Measurements from ENCODE around the gene PHLPP1. TPM values are rescaled to one million over a fixed set of nuclear protein-coding genes. Genes with fewer than 3 reads are reported as not detected.

PHLPP1 gene
- total RNA-seq, 4 donors from 2014 or later: 17.7 to 29.5 (median 25.5) TPM

GRCh38 chr18:62786689-62787088 is 71.3 kb downstream of the PHLPP1 start:
- intact Hi-C loops (cut with DNase I; ENCODE audit: low total_unique reads): loop anchor here (5.0 kb wide), 1 partner anchor 286 kb away; no protein-coding TSS in a partner anchor
- no peak for DNase-seq

GRCh38 chr18:62788111-62788510 is 72.8 kb downstream of the PHLPP1 start:
- H3K4me1 ChIP-seq: peaks cover 21 to 71% (median 33%) of the 10 kb centered on the region in 4 donors
- intact Hi-C loops (cut with DNase I; ENCODE audit: low total_unique reads): loop anchor here (5.0 kb wide), 1 partner anchor 284 kb away; no protein-coding TSS in a partner anchor
- H3K27me3 ChIP-seq: no peaks in the 10 kb centered on the region
- peak overlapping the region in 3 of 4 donors; percentile 48 to 64 (median 49) for H3K27ac ChIP-seq
- 37 to 58% methylated on average over 2 to 3 of the region's 3 CpGs for WGBS, 2 donors (ENCODE audit: low coverage in 1 of 2)
- H3K36me3 ChIP-seq: no peaks in the 10 kb centered on the region
- H3K4me3 ChIP-seq: no peak overlapping the region
- DNase-seq: no peak
- no peaks in the 10 kb centered on the region for H3K9me3 ChIP-seq
- no peak for TF ChIP-seq EP300 (IDR thresholded peaks at IDR 0.05; ENCODE audit: low read depth)
- TF ChIP-seq POLR2A (IDR thresholded peaks at IDR 0.05): no peak
- no peak for TF ChIP-seq CTCF (IDR thresholded peaks at IDR 0.05)
- no peak for TF ChIP-seq POLR2AphosphoS5 (IDR thresholded peaks at IDR 0.05)
- in situ Hi-C loops (cut with MboI; ENCODE audit: low pct_ligation_motif_present in 1 of 4, low pct_unique_long_range_greater_than_20kb in 1 of 4, low sequenced_read_pairs in 3 of 4): no loop called here

More at GRCh38 chr18:62786689-62787088, 71.3 kb downstream of the PHLPP1 start:
- Histone ChIP-seq H3K27me3 (no peaks in the 10 kb centered on the region), H3K27ac (no peak overlapping the region), H3K4me3 (no peak overlapping the region), H3K9me3 (no peaks in the 10 kb centered on the region), H3K4me1 (peaks cover 21 to 72% (median 33%) of the 10 kb centered on the region in 4 donors), H3K36me3 (no peaks in the 10 kb centered on the region)
- in situ Hi-C loops (cut with MboI; ENCODE audit: low pct_ligation_motif_present in 1 of 4, low pct_unique_long_range_greater_than_20kb in 1 of 4, low sequenced_read_pairs in 3 of 4): no loop called here
- 96 to 98% methylated on average over 3 of the region's 3 CpGs for WGBS, 2 donors (ENCODE audit: low coverage in 1 of 2)
- TF ChIP-seq EP300 (IDR thresholded peaks at IDR 0.05; ENCODE audit: low read depth): no peak
- TF ChIP-seq POLR2AphosphoS5 (IDR thresholded peaks at IDR 0.05): no peak
- no peak for TF ChIP-seq CTCF (IDR thresholded peaks at IDR 0.05)
- no peak for TF ChIP-seq POLR2A (IDR thresholded peaks at IDR 0.05)

- Histone ChIP-seq H3K27ac (peak overlapping the region in 3 of 4 donors; percentile 48 to 64 (median 49)), H3K27me3 (no peaks in the 10 kb centered on the region), H3K4me1 (peaks cover 21 to 70% (median 33%) of the 10 kb centered on the region in 4 donors), H3K36me3 (no peaks in the 10 kb centered on the region), H3K4me3 (no peak overlapping the region), H3K9me3 (no peaks in the 10 kb centered on the region)
- WGBS, 2 donors (ENCODE audit: low coverage in 1 of 2): 49% methylated on average over 3 of the region's 3 CpGs
- intact Hi-C loops (cut with DNase I; ENCODE audit: low total_unique reads) (loop anchor here (5.0 kb wide), 1 partner anchor 283 kb away; no protein-coding TSS in a partner anchor), in situ Hi-C loops (cut with MboI; ENCODE audit: low pct_ligation_motif_present in 1 of 4, low pct_unique_long_range_greater_than_20kb in 1 of 4, low sequenced_read_pairs in 3 of 4) (no loop called here)
- peak; percentile 24 for DNase-seq
- TF ChIP-seq CTCF (IDR thresholded peaks at IDR 0.05) (no peak), POLR2A (IDR thresholded peaks at IDR 0.05) (no peak), EP300 (IDR thresholded peaks at IDR 0.05; ENCODE audit: low read depth) (no peak), POLR2AphosphoS5 (IDR thresholded peaks at IDR 0.05) (no peak)
Measured at GRCh38 chr18:62788876-62789275, 73.5 kb downstream of the PHLPP1 start.

- DNase-seq: no peak
- intact Hi-C loops (cut with DNase I; ENCODE audit: low total_unique reads) (no loop called here), in situ Hi-C loops (cut with MboI; ENCODE audit: low pct_ligation_motif_present in 1 of 4, low pct_unique_long_range_greater_than_20kb in 1 of 4, low sequenced_read_pairs in 3 of 4) (no loop called here)
- no peaks in the 10 kb centered on the region for H3K27me3 ChIP-seq
- no peaks in the 10 kb centered on the region for H3K36me3 ChIP-seq
- TF ChIP-seq POLR2A (IDR thresholded peaks at IDR 0.05) (no peak), POLR2AphosphoS5 (IDR thresholded peaks at IDR 0.05) (peak in 1 of 3 donors; percentile 38), EP300 (IDR thresholded peaks at IDR 0.05; ENCODE audit: low read depth) (no peak), CTCF (IDR thresholded peaks at IDR 0.05) (no peak)
- no peak overlapping the region for H3K4me3 ChIP-seq
- H3K9me3 ChIP-seq: no peaks in the 10 kb centered on the region
- 71% methylated on average over 7 of the region's 7 CpGs for WGBS, 2 donors (ENCODE audit: low coverage in 1 of 2)
- H3K4me1 ChIP-seq: peaks cover 15 to 54% (median 28%) of the 10 kb centered on the region in 4 donors
- peak overlapping the region in 2 of 4 donors; percentile 9 to 21 for H3K27ac ChIP-seq
Measured at GRCh38 chr18:62790871-62791772, 75.8 kb downstream of the PHLPP1 start.
